H1 (cell line): ENCODE results near the gene SUSD6. TPM values are rescaled to one million over a fixed set of nuclear protein-coding genes. Genes with fewer than 3 reads are reported as not detected.

ENCODE experiments used
- CTCF ChIA-PET: fragments of 300-600 bp; sonication (Branson Sonifier 250); formaldehyde crosslinking; loops from one replicate; lab custom pipeline; 2021; ENCODE audit not compliant: partially characterized antibody; lab: Charles Lee
- POLR2A ChIA-PET: fragments of 300-600 bp; sonication (Branson Sonifier 250); formaldehyde crosslinking; loops from one replicate; lab custom pipeline; 2021; ENCODE audit warnings: inconsistent platforms; ENCODE audit not compliant: partially characterized antibody; lab: Charles Lee
- DNase-seq, 2 experiments: peaks; one replicate each; pipeline versions ENCODE4 v3.0.0 to v3.0.0-alpha.2; 2010 to 2022; ENCODE audit warnings: low spot score in 2 of 2, low read depth in 1 of 2, mixed read lengths in 1 of 2
- FAIRE-seq: peaks from 2 replicates; lab custom pipeline; 2011; peaks lifted over from hg19 to GRCh38; lab: Jason Lieb, UNC
- H2AFZ ChIP-seq: 2 replicates; pipeline ENCODE4 v1.8.1; 2012; ENCODE audit warnings: low read length, inconsistent platforms
- H2AK5ac ChIP-seq: 2 replicates; pipeline ENCODE4 v1.6.1; 2013; ENCODE audit warnings: low read depth, low read length
- H2BK120ac ChIP-seq: replicated peaks from 2 replicates; pipeline ENCODE3; 2013; ENCODE audit warnings: low read depth, low read length, inconsistent platforms
- H2BK12ac ChIP-seq: 2 replicates; pipeline ENCODE4 v1.6.1; 2013; ENCODE audit warnings: low read depth, low read length
- H2BK15ac ChIP-seq: 2 replicates; pipeline ENCODE4 v1.6.1; 2013; ENCODE audit warnings: low read length
- H2BK20ac ChIP-seq: 2 replicates; pipeline ENCODE4 v1.6.1; 2013; ENCODE audit warnings: low read length
- H2BK5ac ChIP-seq: 2 replicates; pipeline ENCODE4 v1.6.1; 2013; ENCODE audit warnings: low read depth, low read length
- H3K14ac ChIP-seq: 2 replicates; pipeline ENCODE4 v1.6.1; 2013; ENCODE audit warnings: inconsistent platforms; ENCODE audit not compliant: insufficient read length
- H3K18ac ChIP-seq: 2 replicates; pipeline ENCODE4 v1.6.1; 2013; ENCODE audit warnings: low read length; ENCODE audit errors: extremely low read depth
- H3K23ac ChIP-seq: 2 replicates; pipeline ENCODE4 v1.6.1; 2013; ENCODE audit warnings: inconsistent platforms; ENCODE audit not compliant: insufficient read length
- H3K23me2 ChIP-seq: 2 replicates; pipeline ENCODE4 v1.6.1; 2013; ENCODE audit warnings: low read depth, low read length
- H3K27ac ChIP-seq: 2 replicates; pipeline ENCODE4 v1.6.1; 2011; ENCODE audit warnings: low read depth, low read length, inconsistent platforms
- H3K27me3 ChIP-seq, 4 experiments: replicated peaks in 1 of 4; 1 replicate in 1 of 4; 2 replicates in 3 of 4; pipeline versions ENCODE4 v1.6.1 to v1.8.1; 2011 to 2013; ENCODE audit warnings: low read length in 3 of 4, mild to moderate bottlenecking in 3 of 4, inconsistent platforms in 2 of 4, mixed read lengths in 2 of 4, moderate library complexity in 1 of 4; ENCODE audit not compliant: control insufficient read depth in 3 of 4, insufficient read depth in 3 of 4; ENCODE audit errors: extremely low read depth in 1 of 4
- H3K36me3 ChIP-seq, 4 experiments: 2 replicates each; pipeline versions ENCODE4 v1.6.1 to v1.8.1; 2011 to 2013; ENCODE audit warnings: mild to moderate bottlenecking in 4 of 4, low read length in 3 of 4, moderate library complexity in 2 of 4, control low read depth in 1 of 4, inconsistent platforms in 1 of 4; ENCODE audit not compliant: insufficient read depth in 4 of 4, control insufficient read depth in 2 of 4
- H3K4ac ChIP-seq: replicated peaks from 2 replicates; pipeline ENCODE3; 2013; ENCODE audit warnings: low read length, low read depth, mixed read lengths, inconsistent platforms; ENCODE audit not compliant: insufficient read length
- H3K4me1 ChIP-seq, 4 experiments: replicated peaks in 1 of 4; 1 replicate in 1 of 4; 2 replicates in 3 of 4; pipeline versions ENCODE4 v1.6.1 to v1.8.1; 2011 to 2013; ENCODE audit warnings: low read length in 3 of 4, inconsistent platforms in 2 of 4, mixed read lengths in 1 of 4; ENCODE audit not compliant: insufficient read depth in 4 of 4, control insufficient read depth in 3 of 4
- H3K4me2 ChIP-seq, 2 experiments: 2 replicates each; pipeline versions ENCODE4 v1.6.1 to v1.8.1; 2011 to 2013; ENCODE audit warnings: low read depth in 2 of 2, low read length in 2 of 2, control low read depth in 1 of 2, inconsistent platforms in 1 of 2, mild to moderate bottlenecking in 1 of 2; ENCODE audit not compliant: insufficient read depth in 1 of 2
- H3K4me3 ChIP-seq, 4 experiments: fragments of 200-600, 300-600 bp in 1 of 4; sonication (generic), shearing (Covaris generic), sonication (Bioruptor Twin) in 1 of 4; 2 replicates each; pipeline versions ENCODE4 v1.5.1 to v1.8.1; 2011 to 2016; ENCODE audit warnings: low read length in 4 of 4, low read depth in 3 of 4, control low read depth in 2 of 4, inconsistent platforms in 2 of 4, mild to moderate bottlenecking in 2 of 4, mixed read lengths in 1 of 4, moderate library complexity in 1 of 4; ENCODE audit not compliant: insufficient read depth in 2 of 4; ENCODE audit errors: extremely low read depth in 1 of 4
- H3K56ac ChIP-seq: replicated peaks from 2 replicates; pipeline ENCODE3; 2013; ENCODE audit warnings: low read depth, mild to moderate bottlenecking, mixed read lengths, low read length, inconsistent platforms; ENCODE audit not compliant: insufficient read length
- H3K79me1 ChIP-seq: 2 replicates; pipeline ENCODE4 v1.6.1; 2013; ENCODE audit warnings: low read depth, low read length, control low read depth
- H3K79me2 ChIP-seq, 2 experiments: 2 replicates each; pipeline versions ENCODE4 v1.6.1 to v1.8.1; 2012 to 2013; ENCODE audit warnings: low read length in 2 of 2, mild to moderate bottlenecking in 2 of 2, inconsistent platforms in 1 of 2; ENCODE audit not compliant: insufficient read depth in 2 of 2, control insufficient read depth in 1 of 2
- H3K9ac ChIP-seq, 4 experiments: replicated peaks in 1 of 4; 1 replicate in 1 of 4; 2 replicates in 3 of 4; pipeline versions ENCODE4 v1.6.1 to v1.8.1; 2011 to 2013; ENCODE audit warnings: low read depth in 3 of 4, low read length in 3 of 4, control low read depth in 2 of 4, mild to moderate bottlenecking in 2 of 4, moderate library complexity in 2 of 4, inconsistent platforms in 1 of 4; ENCODE audit errors: extremely low read depth in 1 of 4
- H3K9me3 ChIP-seq, 2 experiments: 2 replicates each; pipeline versions ENCODE4 v1.6.1 to v1.8.1; 2012 to 2013; ENCODE audit warnings: mild to moderate bottlenecking in 2 of 2, moderate library complexity in 2 of 2, control low read depth in 1 of 2, inconsistent platforms in 1 of 2, low read depth in 1 of 2, low read length in 1 of 2, mixed read lengths in 1 of 2; ENCODE audit not compliant: insufficient read depth in 2 of 2
- H4K20me1 ChIP-seq, 2 experiments: replicated peaks in 1 of 2; 2 replicates each; pipeline versions ENCODE3 to v1.8.1; 2011 to 2013; ENCODE audit warnings: inconsistent platforms in 2 of 2, low read length in 2 of 2, mild to moderate bottlenecking in 1 of 2; ENCODE audit not compliant: insufficient read depth in 2 of 2, control insufficient read depth in 1 of 2
- H4K5ac ChIP-seq: 2 replicates; pipeline ENCODE4 v1.6.1; 2013; ENCODE audit warnings: low read length, low read depth, mixed read lengths, inconsistent platforms; ENCODE audit not compliant: insufficient read length
- H4K8ac ChIP-seq: 2 replicates; pipeline ENCODE4 v1.8.0; 2013; ENCODE audit warnings: mild to moderate bottlenecking, moderate library complexity, low read length, inconsistent platforms; ENCODE audit not compliant: insufficient read depth; ENCODE audit errors: extremely low read depth
- H4K91ac ChIP-seq: replicated peaks from 2 replicates; pipeline ENCODE3; 2013; ENCODE audit warnings: low read length, mixed read lengths, inconsistent platforms; ENCODE audit not compliant: insufficient read length
- BACH1 ChIP-seq: IDR thresholded peaks from 2 replicates; pipeline ENCODE4 v1.6.1; 2012; ENCODE audit warnings: low read length, improper control_type of control experiment
- BCL11A ChIP-seq, 2 experiments: IDR thresholded peaks; one replicate each; pipeline ENCODE4 v1.6.1; 2011; ENCODE audit warnings: low read depth in 2 of 2, low read length in 2 of 2, mild to moderate bottlenecking in 2 of 2
- BRCA1 ChIP-seq: IDR thresholded peaks from 2 replicates; pipeline ENCODE4 v1.6.1; 2012; ENCODE audit warnings: low read depth, low read length, improper control_type of control experiment
- CBX5 ChIP-seq: fragments of 300-800, 300-1000 bp; sonication (generic); IDR thresholded peaks from 2 replicates; pipeline ENCODE4 v1.7.1; 2016; ENCODE audit warnings: antibody characterized with exemption, low read length, low read depth
- CBX8 ChIP-seq: fragments of 300-800, 300-1000 bp; sonication (generic); IDR thresholded peaks from 2 replicates; pipeline ENCODE4 v1.7.1; 2016; ENCODE audit warnings: low read depth, low read length, borderline replicate concordance
- CEBPB ChIP-seq: IDR thresholded peaks from 2 replicates; pipeline ENCODE4 v1.6.1; 2012; ENCODE audit warnings: low read depth, low read length
- CTBP2 ChIP-seq: IDR thresholded peaks from 2 replicates; pipeline ENCODE4 v1.7.0; 2011; ENCODE audit warnings: borderline replicate concordance, mild to moderate bottlenecking, moderate library complexity, mixed read lengths, low read length; ENCODE audit not compliant: insufficient read depth, insufficient read length
- E2F6 ChIP-seq: IDR thresholded peaks from 2 replicates; pipeline ENCODE4 v1.6.1; 2012; ENCODE audit warnings: inconsistent platforms
- PHF8 ChIP-seq: fragments of 200-600 bp; sonication (generic); conservative IDR thresholded peaks from 2 replicates; pipeline ENCODE4 v1.7.1; 2012; ENCODE audit warnings: low read depth, mild to moderate bottlenecking, inconsistent platforms, low read length, moderate library complexity
- POLR2A ChIP-seq, 2 experiments: IDR thresholded peaks; 1 replicate in 1 of 2; 2 replicates in 1 of 2; pipeline ENCODE4 v1.6.1; 2011; ENCODE audit warnings: low read depth in 2 of 2, low read length in 2 of 2, mild to moderate bottlenecking in 2 of 2; ENCODE audit errors: control extremely low read depth in 1 of 2
- RAD21 ChIP-seq, 2 experiments: IDR thresholded peaks in 1 of 2; conservative IDR thresholded peaks in 1 of 2; 2 replicates each; pipeline ENCODE4 v1.6.1; 2011; ENCODE audit warnings: low read depth in 2 of 2, low read length in 2 of 2, improper control_type of control experiment in 1 of 2, inconsistent platforms in 1 of 2, mild to moderate bottlenecking in 1 of 2, moderate library complexity in 1 of 2
- RFX5 ChIP-seq: IDR thresholded peaks from 2 replicates; pipeline ENCODE4 v1.6.1; 2011; ENCODE audit warnings: low read depth, low read length, improper control_type of control experiment, borderline replicate concordance
- TAF1 ChIP-seq: IDR thresholded peaks from 2 replicates; pipeline ENCODE4 v1.6.1; 2011; ENCODE audit warnings: mild to moderate bottlenecking, low read depth, low read length
- TAF7 ChIP-seq: optimal IDR thresholded peaks from 2 replicates; pipeline ENCODE3; 2011; ENCODE audit warnings: low read depth, mild to moderate bottlenecking, inconsistent platforms, low read length, moderate library complexity, borderline replicate concordance
- WGBS, 2 experiments: shearing (Covaris generic) in 1 of 2; methylation state at CpG; one replicate each; pipeline versions ENCODE4 v1.1.6 to v1.1.7; 2013 to 2015; ENCODE audit warnings: low lambda C conversion rate in 2 of 2, mixed read lengths in 2 of 2, inconsistent platforms in 1 of 2, low coverage in 1 of 2, missing lambda C conversion rate in 1 of 2; ENCODE audit not compliant: insufficient replicate concordance in 2 of 2, insufficient coverage in 1 of 2, insufficient read length in 1 of 2; ENCODE audit errors: extremely low coverage in 1 of 2, missing lambda C conversion rate in 1 of 2; 5-methylcytosine and 5-hydroxymethylcytosine counted together
- polyA plus RNA-seq, 7 experiments: library from polyadenylated mRNA; depleted of rRNA in 3 of 7; stranded (reverse) in 5 of 7; unstranded in 2 of 7; fragments of >200 nt in 5 of 7; fragments of 200-250 nt in 2 of 7; gene quantifications; 1 replicate in 5 of 7; 2 replicates in 1 of 7; 4 replicates in 1 of 7; pipeline versions ENCODE4 v1.2.1 to v1.2.3, GENCODE V29; 2011 to 2013; ENCODE audit warnings: missing spikeins in 2 of 7, mixed read lengths in 2 of 7
- total RNA-seq: library from RNA; stranded (reverse); fragmentation: NEBNext Ultra II Directional; extraction: Animal tissue kit (Norgen Biotek cat#: 25700); gene quantifications from 2 replicates; pipeline ENCODE4 v1.2.1, GENCODE V29; 2021

The SUSD6 gene
- total and polyA plus RNA-seq, 2 of the 8 experiments (the other 6 are each of a cell fraction or from before 2014, with no cell fraction given), result 3.0 to 3.8 TPM

- H4K8ac ChIP-seq, result no peak overlapping the region
- no peak overlapping the region for H3K14ac ChIP-seq
- H2BK120ac ChIP-seq, result no peak overlapping the region
- H3K27me3 ChIP-seq, result no peaks in the 10 kb centered on the region
- no peak overlapping the region for H2AK5ac ChIP-seq
- H2AFZ ChIP-seq, result no peak overlapping the region
- H4K20me1 ChIP-seq, result no peaks in the 10 kb centered on the region
- H2BK12ac ChIP-seq, result no peak overlapping the region
- H3K4me3 ChIP-seq, result no peak overlapping the region
- no peak for FAIRE-seq
- no peak overlapping the region for H3K27ac ChIP-seq
- no peaks in the 10 kb centered on the region for H3K9me3 ChIP-seq
- H3K79me2 ChIP-seq, result no peaks in the 10 kb centered on the region
- no peak overlapping the region for H3K4ac ChIP-seq
- H2BK20ac ChIP-seq, result no peak overlapping the region
- no peak overlapping the region for H3K18ac ChIP-seq
- no peak overlapping the region for H4K5ac ChIP-seq
- ChIA-PET POLR2A (interaction anchor here (1.3 kb wide), 1 partner anchor 10 kb away, joined by 3 read pairs; no protein-coding TSS in a partner anchor), CTCF (interaction anchor here (0.6 to 2.2 kb wide), 12 partner anchors 8 to 127 kb away, joined by 3 to 11 read pairs (median 4); partner anchors contain the start of gene CCDC177)
- no peak overlapping the region for H3K56ac ChIP-seq
- no peaks in the 10 kb centered on the region for H3K23me2 ChIP-seq
- 76% methylated on average over 3 of the region's 3 CpGs; no CpG with 5 or more reads in 1 of the 2 experiments for WGBS, 2 experiments
- no peak overlapping the region for H3K9ac ChIP-seq
- H3K79me1 ChIP-seq, result no peaks in the 10 kb centered on the region
- H3K4me1 ChIP-seq, result peaks cover 3 to 7% (median 6%) of the 10 kb centered on the region in 4 experiments; a peak in 4 of 7 replicates
- no peak overlapping the region for H3K23ac ChIP-seq
- no peak overlapping the region for H2BK5ac ChIP-seq
- H3K4me2 ChIP-seq, result no peak overlapping the region
- no peaks in the 10 kb centered on the region for H3K36me3 ChIP-seq
- no peak overlapping the region for H2BK15ac ChIP-seq
- DNase-seq, result no peak
- no peak for TF ChIP-seq TAF7
- no peak for TF ChIP-seq CTBP2
- TF ChIP-seq PHF8, result no peak
- TF ChIP-seq TAF1, result no peak
- no peak for TF ChIP-seq POLR2A (IDR thresholded peaks at IDR 0.05; ENCODE audit: control extremely low read depth in 1 of 2, low read depth in 2 of 2, low read length in 2 of 2)
- no peak for TF ChIP-seq CEBPB
- TF ChIP-seq CBX5, result no peak
- TF ChIP-seq BCL11A (IDR thresholded peaks at IDR 0.05; ENCODE audit: low read depth in 2 of 2, low read length in 2 of 2), result no peak
- TF ChIP-seq E2F6, result no peak
- no peak for TF ChIP-seq CBX8
- TF ChIP-seq BRCA1, result no peak
- TF ChIP-seq BACH1, result no peak
- no peak for TF ChIP-seq RFX5
- no peak for TF ChIP-seq RAD21 (IDR thresholded peaks at IDR 0.05 in 1 of 2, conservative IDR thresholded peaks at IDR 0.05 in 1 of 2; ENCODE audit: low read depth in 2 of 2, low read length in 2 of 2)
- no peak overlapping the region for H4K91ac ChIP-seq
Measured at GRCh38 chr14:69701857-69702256, 90.5 kb downstream of the SUSD6 start.
